Measurements from ENCODE around the gene DAAM1. TPM values are rescaled to one million over a fixed set of nuclear protein-coding genes. Genes with fewer than 3 reads are reported as not detected.

DAAM1 gene
- total RNA-seq, 1 experiment from 2014 or later = 43.8 TPM

GRCh38 chr14:59356767-59357166, 168.3 kb downstream of the DAAM1 start:
- Histone ChIP-seq H4K20me1 (ENCODE audit: insufficient read depth, low read depth, low read length) (no peaks in the 10 kb centered on the region), H3K27me3 (ENCODE audit: low read length) (no peaks in the 10 kb centered on the region), H3K27ac (ENCODE audit: low read length) (peak overlapping the region; percentile 97), H3K79me2 (ENCODE audit: low read length) (no peaks in the 10 kb centered on the region), H3K9ac (ENCODE audit: low read length) (peak overlapping the region; percentile 62; the same call in 1 of the 2 replicates), H2AFZ (ENCODE audit: low read length) (no peak overlapping the region), H3K4me3 (ENCODE audit: low read length) (peak overlapping the region; percentile 15), H3K36me3 (ENCODE audit: insufficient read depth, low read length) (no peaks in the 10 kb centered on the region), H3K4me2 (ENCODE audit: low read depth, low read length, poor library complexity, severe bottlenecking) (peak overlapping the region; percentile 62), H3K9me3 (ENCODE audit: low read length) (no peaks in the 10 kb centered on the region), H3K4me1 (ENCODE audit: low read length) (peaks cover 73% of the 10 kb centered on the region), H3K9me2 (replicated peaks; ENCODE audit: insufficient read depth, low read length) (no peaks in the 10 kb centered on the region)
- peak; percentile 94 for DNase-seq

- Histone ChIP-seq H3K9me3 (ENCODE audit: low read length) (no peaks in the 10 kb centered on the region), H3K36me3 (ENCODE audit: insufficient read depth, low read length) (no peaks in the 10 kb centered on the region), H3K4me3 (ENCODE audit: low read length) (peak overlapping the region; percentile 15), H3K27ac (ENCODE audit: low read length) (peak overlapping the region; percentile 97), H4K20me1 (ENCODE audit: insufficient read depth, low read depth, low read length) (no peaks in the 10 kb centered on the region), H3K4me2 (ENCODE audit: low read depth, low read length, poor library complexity, severe bottlenecking) (peak overlapping the region; percentile 62), H3K4me1 (ENCODE audit: low read length) (peaks cover 86% of the 10 kb centered on the region), H2AFZ (ENCODE audit: low read length) (no peak overlapping the region; the same call in 1 of the 2 replicates), H3K27me3 (ENCODE audit: low read length) (no peaks in the 10 kb centered on the region), H3K79me2 (ENCODE audit: low read length) (peaks cover 4% of the 10 kb centered on the region; the same call in 1 of the 2 replicates), H3K9me2 (replicated peaks; ENCODE audit: insufficient read depth, low read length) (no peaks in the 10 kb centered on the region), H3K9ac (ENCODE audit: low read length) (peak overlapping the region; percentile 62)
- peak; percentile 50 for DNase-seq
Observed at GRCh38 chr14:59358102-59358501, 169.6 kb downstream of the DAAM1 start.

- H3K27me3 ChIP-seq (ENCODE audit: low read length) = no peaks in the 10 kb centered on the region
- DNase-seq = peak; percentile 45
- no peaks in the 10 kb centered on the region for H3K9me3 ChIP-seq (ENCODE audit: low read length)
- 0 out of 2 replicates have a peak, but pooled peaks cover under 1% of the 10 kb centered on the region for H3K36me3 ChIP-seq (ENCODE audit: insufficient read depth, low read length)
- peaks cover 5% of the 10 kb centered on the region; the same call in 1 of the 2 replicates for H3K79me2 ChIP-seq (ENCODE audit: low read length)
- H3K4me3 ChIP-seq (ENCODE audit: low read length) = no peak overlapping the region
- H3K27ac ChIP-seq (ENCODE audit: low read length) = peak overlapping the region; percentile 97
- H2AFZ ChIP-seq (ENCODE audit: low read length) = no peak overlapping the region
- peak overlapping the region; percentile 27; the same call in 1 of the 2 replicates for H3K9ac ChIP-seq (ENCODE audit: low read length)
- peak overlapping the region; percentile 69 for H3K4me2 ChIP-seq (ENCODE audit: low read depth, low read length, poor library complexity, severe bottlenecking)
- H3K4me1 ChIP-seq (ENCODE audit: low read length) = peaks cover 93% of the 10 kb centered on the region
- H4K20me1 ChIP-seq (ENCODE audit: insufficient read depth, low read depth, low read length) = no peaks in the 10 kb centered on the region
- no peaks in the 10 kb centered on the region for H3K9me2 ChIP-seq (replicated peaks; ENCODE audit: insufficient read depth, low read length)
Observed at GRCh38 chr14:59358784-59359183, 170.3 kb downstream of the DAAM1 start.

GRCh38 chr14:59359431-59360124, 171.1 kb downstream of the DAAM1 start:
- Histone ChIP-seq H2AFZ (ENCODE audit: low read length) (no peak overlapping the region), H3K9me3 (ENCODE audit: low read length) (no peaks in the 10 kb centered on the region), H3K4me3 (ENCODE audit: low read length) (peak overlapping the region; percentile 52), H3K27ac (ENCODE audit: low read length) (peak overlapping the region; percentile 97), H3K27me3 (ENCODE audit: low read length) (no peaks in the 10 kb centered on the region), H3K79me2 (ENCODE audit: low read length) (peaks cover 12% of the 10 kb centered on the region; the same call in 1 of the 2 replicates), H3K4me2 (ENCODE audit: low read depth, low read length, poor library complexity, severe bottlenecking) (peak overlapping the region; percentile 69), H3K36me3 (ENCODE audit: insufficient read depth, low read length) (peaks cover 8% of the 10 kb centered on the region; the same call in 1 of the 2 replicates), H3K4me1 (ENCODE audit: low read length) (peaks cover 100% of the 10 kb centered on the region), H3K9ac (ENCODE audit: low read length) (peak overlapping the region; percentile 67), H3K9me2 (replicated peaks; ENCODE audit: insufficient read depth, low read length) (no peaks in the 10 kb centered on the region), H4K20me1 (ENCODE audit: insufficient read depth, low read depth, low read length) (no peaks in the 10 kb centered on the region)
- DNase-seq = peak; percentile 94

- Histone ChIP-seq H3K79me2 (ENCODE audit: low read length) (peaks cover 19% of the 10 kb centered on the region; the same call in 1 of the 2 replicates), H3K4me1 (ENCODE audit: low read length) (peaks cover 100% of the 10 kb centered on the region), H3K4me3 (ENCODE audit: low read length) (peak overlapping the region; percentile 52), H3K4me2 (ENCODE audit: low read depth, low read length, poor library complexity, severe bottlenecking) (peak overlapping the region; percentile 69), H2AFZ (ENCODE audit: low read length) (no peak overlapping the region), H3K9ac (ENCODE audit: low read length) (peak overlapping the region; percentile 67), H3K9me2 (replicated peaks; ENCODE audit: insufficient read depth, low read length) (no peaks in the 10 kb centered on the region), H3K27me3 (ENCODE audit: low read length) (no peaks in the 10 kb centered on the region), H3K36me3 (ENCODE audit: insufficient read depth, low read length) (peaks cover 15% of the 10 kb centered on the region), H4K20me1 (ENCODE audit: insufficient read depth, low read depth, low read length) (no peaks in the 10 kb centered on the region), H3K9me3 (ENCODE audit: low read length) (no peaks in the 10 kb centered on the region), H3K27ac (ENCODE audit: low read length) (peak overlapping the region; percentile 97)
- peak; percentile 70 for DNase-seq
Observed at GRCh38 chr14:59360233-59360632, 171.8 kb downstream of the DAAM1 start.

- H3K27ac ChIP-seq (ENCODE audit: low read length) = peak overlapping the region; percentile 97
- peaks cover 19% of the 10 kb centered on the region; the same call in 1 of the 2 replicates for H3K79me2 ChIP-seq (ENCODE audit: low read length)
- peaks cover 92% of the 10 kb centered on the region for H3K4me1 ChIP-seq (ENCODE audit: low read length)
- no peaks in the 10 kb centered on the region for H3K9me3 ChIP-seq (ENCODE audit: low read length)
- no peaks in the 10 kb centered on the region for H4K20me1 ChIP-seq (ENCODE audit: insufficient read depth, low read depth, low read length)
- H2AFZ ChIP-seq (ENCODE audit: low read length) = peak overlapping the region; percentile 33; the same call in 1 of the 2 replicates
- no peaks in the 10 kb centered on the region for H3K27me3 ChIP-seq (ENCODE audit: low read length)
- peak; percentile 91 for DNase-seq
- H3K9ac ChIP-seq (ENCODE audit: low read length) = peak overlapping the region; percentile 67
- H3K9me2 ChIP-seq (replicated peaks; ENCODE audit: insufficient read depth, low read length) = no peaks in the 10 kb centered on the region
- peak overlapping the region; percentile 52 for H3K4me3 ChIP-seq (ENCODE audit: low read length)
- H3K36me3 ChIP-seq (ENCODE audit: insufficient read depth, low read length) = peaks cover 15% of the 10 kb centered on the region
- peak overlapping the region; percentile 69 for H3K4me2 ChIP-seq (ENCODE audit: low read depth, low read length, poor library complexity, severe bottlenecking)
Observed at GRCh38 chr14:59360923-59361794, 172.7 kb downstream of the DAAM1 start.

GRCh38 chr14:59362513-59362912, 174.0 kb downstream of the DAAM1 start:
- Histone ChIP-seq H3K36me3 (ENCODE audit: insufficient read depth, low read length) (peaks cover 22% of the 10 kb centered on the region), H3K4me1 (ENCODE audit: low read length) (peaks cover 81% of the 10 kb centered on the region), H3K4me3 (ENCODE audit: low read length) (peak overlapping the region; percentile 52), H3K27ac (ENCODE audit: low read length) (peak overlapping the region; percentile 97), H3K9me2 (replicated peaks; ENCODE audit: insufficient read depth, low read length) (no peaks in the 10 kb centered on the region), H4K20me1 (ENCODE audit: insufficient read depth, low read depth, low read length) (no peaks in the 10 kb centered on the region), H3K27me3 (ENCODE audit: low read length) (no peaks in the 10 kb centered on the region), H3K9me3 (ENCODE audit: low read length) (no peaks in the 10 kb centered on the region), H3K9ac (ENCODE audit: low read length) (peak overlapping the region; percentile 67; the same call in 1 of the 2 replicates), H3K4me2 (ENCODE audit: low read depth, low read length, poor library complexity, severe bottlenecking) (peak overlapping the region; percentile 69), H2AFZ (ENCODE audit: low read length) (no peak overlapping the region), H3K79me2 (ENCODE audit: low read length) (peaks cover 19% of the 10 kb centered on the region; the same call in 1 of the 2 replicates)
- no peak for DNase-seq
